Stromal cell of bone marrow (primary cell): Measurements from ENCODE around the gene SNX33.
"Not testable (repeated sequence)": the region's sequence is repeated elsewhere in the genome, so short reads cannot be mapped to it uniquely, and the experiment has no call there.

Experiments used
- DNase-seq: peaks from one replicate; pipeline ENCODE4 v3.0.0-alpha.2; 2012; ENCODE audit warnings: low read depth

Gene SNX33

GRCh38 chr15:75699961-75700874, 52.5 kb downstream of the SNX33 start:
- DNase-seq = peak; percentile 70

- DNase-seq = not testable (repeated sequence)
Measured at GRCh38 chr15:75701071-75702003, 53.6 kb downstream of the SNX33 start.

- DNase-seq = no peak
Measured at GRCh38 chr15:75702436-75702835, 54.7 kb downstream of the SNX33 start.

- DNase-seq = not testable (repeated sequence)
Measured at GRCh38 chr15:75703440-75704262, 55.9 kb downstream of the SNX33 start.

GRCh38 chr15:75704263-75704615, 56.5 kb downstream of the SNX33 start:
- no peak for DNase-seq

- no peak for DNase-seq
Measured at GRCh38 chr15:75704618-75705017, 56.9 kb downstream of the SNX33 start.

GRCh38 chr15:75705375-75705774, 57.7 kb downstream of the SNX33 start:
- not testable (repeated sequence) for DNase-seq

GRCh38 chr15:75705854-75706681, 58.4 kb downstream of the SNX33 start:
- DNase-seq = no peak

- DNase-seq = no peak
Measured at GRCh38 chr15:75706682-75706954, 58.9 kb downstream of the SNX33 start.

- not testable (repeated sequence) for DNase-seq
Measured at GRCh38 chr15:75709458-75709857, 61.7 kb downstream of the SNX33 start.

GRCh38 chr15:75710874-75711273, 63.2 kb downstream of the SNX33 start:
- not testable (repeated sequence) for DNase-seq

GRCh38 chr15:75711495-75711894, 63.8 kb downstream of the SNX33 start:
- not testable (repeated sequence) for DNase-seq
